HepG2 (cell line): ENCODE results near the gene OSBPL10.

Source experiments
- ARNT ChIP-seq: fragments of 450-650 bp; IDR thresholded peaks from 2 replicates; pipeline ENCODE4 v1.6.1; 2017
- EP300 ChIP-seq, 3 experiments: sonication (generic) in 1 of 3; formaldehyde crosslinking in 1 of 3; IDR thresholded peaks; 2 replicates each; pipeline versions ENCODE4 v1.5.1 to v1.6.1; 2011 to 2020; ENCODE audit warnings: low read depth in 2 of 3, low read length in 2 of 3, borderline replicate concordance in 1 of 3, improper control_type of control experiment in 1 of 3, mild to moderate bottlenecking in 1 of 3, missing genetic modification reagents in 1 of 3, moderate library complexity in 1 of 3
- HNRNPLL ChIP-seq: fragments of 200-400 bp; formaldehyde crosslinking; IDR thresholded peaks from 2 replicates; pipeline ENCODE4 v1.6.1; 2017; ENCODE audit warnings: mild to moderate bottlenecking, low read depth, low read length; ENCODE audit not compliant: poor library complexity, severe bottlenecking
- NFYB ChIP-seq: sonication (generic); formaldehyde crosslinking; IDR thresholded peaks from 2 replicates; pipeline ENCODE4 v1.4.0; 2020; ENCODE audit warnings: missing genetic modification reagents
- ZNF24 ChIP-seq: fragments of 450-650 bp; IDR thresholded peaks from 2 replicates; pipeline ENCODE4 v1.6.1; 2017; ENCODE audit warnings: antibody characterized with exemption, mild to moderate bottlenecking
- TF ChIP-seq, protein P1 (sequence below): sonication (generic); formaldehyde crosslinking; IDR thresholded peaks from 2 replicates; pipeline ENCODE4 v1.5.1; 2020; ENCODE audit warnings: missing genetic modification reagents, mild to moderate bottlenecking, borderline replicate concordance

DNA sequence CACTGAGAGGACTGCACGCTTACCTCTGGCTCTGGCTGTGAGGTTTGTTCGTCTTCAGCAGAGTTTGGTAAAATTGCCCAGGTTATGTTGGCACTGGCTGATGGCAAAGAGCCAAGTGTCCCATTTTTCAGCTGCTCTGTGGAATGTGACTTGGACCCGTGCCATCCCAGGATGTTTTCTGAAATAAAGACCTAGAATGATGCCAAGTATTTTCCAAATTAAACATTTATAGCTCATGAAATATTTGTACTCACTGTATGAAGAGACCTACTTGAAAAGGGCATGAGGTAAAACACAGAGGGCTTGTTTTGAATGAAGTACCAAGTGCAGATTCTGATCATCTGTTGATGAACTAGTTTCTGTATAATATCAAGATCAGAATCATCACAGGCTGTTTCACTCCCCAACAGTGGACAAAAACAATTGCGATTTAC, 247.8 kb downstream of the OSBPL10 start:
- TF ChIP-seq, protein P1, sequence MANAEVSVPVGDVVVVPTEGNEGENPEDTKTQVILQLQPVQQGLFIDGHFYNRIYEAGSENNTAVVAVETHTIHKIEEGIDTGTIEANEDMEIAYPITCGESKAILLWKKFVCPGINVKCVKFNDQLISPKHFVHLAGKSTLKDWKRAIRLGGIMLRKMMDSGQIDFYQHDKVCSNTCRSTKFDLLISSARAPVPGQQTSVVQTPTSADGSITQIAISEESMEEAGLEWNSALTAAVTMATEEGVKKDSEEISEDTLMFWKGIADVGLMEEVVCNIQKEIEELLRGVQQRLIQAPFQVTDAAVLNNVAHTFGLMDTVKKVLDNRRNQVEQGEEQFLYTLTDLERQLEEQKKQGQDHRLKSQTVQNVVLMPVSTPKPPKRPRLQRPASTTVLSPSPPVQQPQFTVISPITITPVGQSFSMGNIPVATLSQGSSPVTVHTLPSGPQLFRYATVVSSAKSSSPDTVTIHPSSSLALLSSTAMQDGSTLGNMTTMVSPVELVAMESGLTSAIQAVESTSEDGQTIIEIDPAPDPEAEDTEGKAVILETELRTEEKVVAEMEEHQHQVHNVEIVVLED = no peak
- no peak for TF ChIP-seq HNRNPLL
- TF ChIP-seq ARNT = no peak
- no peak for TF ChIP-seq ZNF24
- TF ChIP-seq EP300 (IDR thresholded peaks at IDR 0.05; ENCODE audit: low read depth in 2 of 2, low read length in 2 of 2) = no peak
- TF ChIP-seq EP300 (CRISPR knock-in tag; IDR thresholded peaks at IDR 0.05; ENCODE audit: borderline replicate concordance) = no peak
- no peak for TF ChIP-seq NFYB
